GM18519 (cell line): Measurements from ENCODE around the gene ARL4C.
"Not testable (repeated sequence)": the region's sequence is repeated elsewhere in the genome, so short reads cannot be mapped to it uniquely, and the experiment has no call there.

Source experiments
- ATAC-seq: cut with Tn5 transposase; IDR thresholded peaks from one replicate; pipeline ENCODE4 v1.9.1; 2021; ENCODE audit warnings: mild to moderate bottlenecking, moderate library complexity; ENCODE audit not compliant: unreplicated experiment, low FRiP score

The ARL4C gene

DNA sequence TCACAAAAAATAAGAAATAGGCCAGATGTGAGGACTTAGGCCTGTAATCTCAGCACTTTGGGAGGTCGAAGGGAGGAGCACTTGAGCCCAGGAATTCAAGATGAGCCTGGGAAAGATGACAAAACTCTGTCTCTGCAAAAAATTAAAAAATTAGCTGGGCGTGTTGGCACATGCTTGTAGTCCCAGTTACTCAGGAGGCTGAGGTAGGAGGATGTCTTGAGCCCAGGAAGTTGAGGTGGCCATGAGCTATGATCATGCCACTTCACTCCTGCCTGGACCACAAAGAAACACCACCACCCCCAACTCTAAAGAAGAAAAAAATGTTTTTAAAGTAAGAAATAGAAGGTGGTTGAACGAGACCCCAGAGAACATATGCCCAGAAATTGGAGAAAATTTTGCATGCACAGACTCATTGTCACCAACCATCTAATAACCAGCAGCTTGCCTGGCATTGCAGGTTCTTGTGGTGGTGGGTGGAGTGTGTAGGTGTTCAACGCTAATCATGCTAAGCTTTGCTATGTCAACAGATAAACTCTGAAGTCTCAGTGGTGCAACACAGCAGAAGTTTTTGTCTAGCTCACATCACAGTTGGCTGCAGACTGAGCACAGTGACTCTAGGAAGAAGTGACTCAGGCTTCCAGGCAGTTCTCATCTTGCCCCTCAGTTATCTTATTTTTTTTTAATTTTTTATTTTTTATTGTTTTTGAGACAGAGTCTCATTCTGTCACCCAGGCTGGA lies 18.6 kb downstream of the ARL4C start:
- ATAC-seq: no peak

DNA sequence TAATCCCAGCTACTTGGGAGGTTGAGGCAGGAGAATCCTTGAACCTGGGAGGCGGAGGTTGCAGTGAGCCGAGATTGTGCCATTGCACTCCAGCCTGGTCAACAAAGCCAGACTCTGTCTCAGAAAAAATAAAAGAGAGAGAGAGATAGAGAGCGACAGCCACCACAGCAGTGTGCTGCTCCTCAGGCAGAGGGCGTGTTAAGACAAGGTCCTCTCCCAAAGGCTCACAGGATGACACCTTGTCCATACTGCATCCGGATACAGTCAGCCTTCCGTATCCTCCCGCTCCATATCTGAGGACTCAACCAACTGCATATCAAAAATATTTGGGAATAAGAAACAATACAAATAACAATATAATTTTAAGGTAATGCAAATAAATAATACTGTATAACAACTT lies 20.1 kb downstream of the ARL4C start:
- ATAC-seq: no peak

DNA sequence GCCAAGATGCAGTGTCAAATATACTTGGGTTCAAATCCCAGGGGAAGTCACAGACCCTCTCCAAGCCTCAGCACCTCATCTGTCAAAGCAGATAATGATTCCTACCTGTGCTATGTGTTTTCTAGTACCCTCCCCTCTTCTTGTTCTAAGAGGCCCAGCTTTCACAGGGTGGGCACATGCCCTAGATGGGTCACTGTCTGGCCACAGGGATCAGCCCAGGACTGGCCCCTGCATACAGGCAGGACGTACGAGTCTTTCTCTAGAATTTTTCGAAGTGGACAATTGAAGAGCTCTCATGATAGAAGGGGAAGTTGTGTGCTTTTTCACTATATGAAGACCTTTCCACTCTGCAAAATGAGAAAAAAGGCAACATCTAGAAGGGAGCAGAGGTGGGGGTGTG lies 22.2 kb downstream of the ARL4C start:
- no peak for ATAC-seq

DNA sequence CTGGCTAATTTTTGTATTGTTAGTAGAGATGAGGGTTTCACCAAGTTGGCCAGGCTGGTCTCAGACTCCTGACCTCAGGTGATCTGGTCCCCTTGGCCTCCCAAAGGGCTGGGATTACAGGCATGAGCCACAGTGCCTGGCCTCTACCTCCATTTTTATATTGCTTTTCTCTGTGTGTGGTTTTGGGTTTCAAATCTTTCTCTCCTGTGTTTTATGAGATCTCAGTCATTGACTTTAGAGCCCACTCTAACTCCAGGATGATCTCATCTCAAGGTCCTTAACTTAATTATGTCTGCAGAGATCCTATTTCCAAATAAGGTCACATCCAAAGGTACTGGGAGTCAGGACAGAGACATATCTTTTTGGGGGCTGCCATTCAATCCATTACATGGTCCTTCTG lies 24.7 kb downstream of the ARL4C start:
- ATAC-seq: no peak

DNA sequence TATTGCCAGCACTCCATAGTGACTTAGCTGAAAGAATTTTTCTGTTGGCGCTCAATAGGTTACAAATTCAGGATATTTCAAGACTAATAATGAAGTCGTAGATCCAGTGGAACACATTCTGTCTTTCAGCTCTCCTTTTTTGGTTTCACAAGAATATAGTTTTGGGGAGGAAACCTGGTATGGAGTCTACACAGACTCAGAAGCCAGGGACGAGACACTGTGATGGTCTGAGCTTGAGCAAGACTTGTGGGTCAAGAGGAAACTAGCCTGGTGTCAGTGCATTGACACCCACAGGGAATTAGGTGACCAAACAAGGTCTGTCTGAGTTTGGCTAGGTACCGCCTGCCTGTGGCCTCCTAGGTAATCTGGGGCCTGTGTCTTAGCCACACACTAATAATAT lies 26.9 kb downstream of the ARL4C start:
- ATAC-seq: no peak

DNA sequence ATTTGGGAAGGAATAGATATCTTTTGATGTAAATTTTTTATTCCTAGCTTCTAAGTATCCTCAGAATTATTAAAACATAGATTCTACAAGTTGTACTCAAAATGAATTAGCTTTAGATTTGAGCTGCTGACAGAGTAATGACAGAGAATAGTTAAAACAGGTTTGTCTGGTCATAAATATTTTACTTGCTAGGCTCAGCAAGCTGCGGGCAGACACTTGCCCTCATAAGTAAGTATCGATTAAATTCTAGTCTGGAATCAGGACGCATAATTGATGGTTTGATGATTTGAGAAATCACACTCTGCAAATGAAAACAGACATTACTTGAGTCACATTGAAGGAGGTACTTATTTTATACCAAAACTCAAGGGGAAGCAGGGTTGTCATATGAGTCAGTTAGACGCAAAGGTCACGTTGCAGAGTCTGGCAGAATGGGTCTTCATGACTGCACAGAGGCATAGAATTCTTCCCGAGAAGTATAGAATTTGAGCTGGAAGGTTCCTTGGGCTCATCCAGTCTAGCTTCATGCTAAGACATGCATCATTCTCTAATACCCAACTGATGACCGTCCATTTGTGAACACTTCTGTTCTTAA lies 27.5 kb downstream of the ARL4C start:
- ATAC-seq: no peak

DNA sequence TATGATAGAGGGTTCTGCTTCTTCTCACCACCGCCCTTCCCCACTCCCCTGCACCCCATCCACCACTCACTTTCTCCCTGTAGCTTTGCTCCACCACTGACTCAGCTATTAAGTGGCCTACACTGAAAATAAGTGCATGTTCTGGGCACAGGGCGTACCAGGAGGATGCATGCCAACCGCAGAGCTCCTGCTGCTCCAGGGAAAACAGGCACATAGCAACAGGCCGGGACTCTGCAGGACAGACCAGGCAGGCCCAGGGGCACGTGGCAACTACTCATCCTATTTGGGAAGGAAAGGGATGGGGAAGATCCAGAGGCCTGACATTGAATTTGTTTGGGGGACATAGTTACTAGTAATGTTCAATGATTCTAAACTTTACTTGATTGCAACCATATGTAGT lies 28.4 kb downstream of the ARL4C start:
- no peak for ATAC-seq

DNA sequence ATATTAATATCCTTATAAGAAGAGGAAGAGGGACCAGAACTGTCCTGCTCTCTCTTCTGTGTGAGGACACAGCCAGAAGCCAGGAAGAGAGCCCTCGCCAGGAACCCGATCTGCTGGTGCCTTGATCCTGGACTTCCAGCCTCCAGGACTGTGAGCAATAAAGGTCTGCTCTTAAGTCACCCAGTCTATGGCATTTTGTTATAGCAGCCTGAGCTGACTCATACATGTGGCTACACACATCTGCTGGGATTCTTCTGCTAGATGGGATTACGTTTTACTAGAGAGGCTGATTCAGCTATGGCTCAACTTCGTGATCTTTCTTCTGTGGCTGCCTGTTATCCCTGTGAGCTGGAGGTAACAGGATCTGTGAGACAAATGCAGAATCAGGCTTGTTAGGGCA lies 29.6 kb downstream of the ARL4C start:
- ATAC-seq: no peak

DNA sequence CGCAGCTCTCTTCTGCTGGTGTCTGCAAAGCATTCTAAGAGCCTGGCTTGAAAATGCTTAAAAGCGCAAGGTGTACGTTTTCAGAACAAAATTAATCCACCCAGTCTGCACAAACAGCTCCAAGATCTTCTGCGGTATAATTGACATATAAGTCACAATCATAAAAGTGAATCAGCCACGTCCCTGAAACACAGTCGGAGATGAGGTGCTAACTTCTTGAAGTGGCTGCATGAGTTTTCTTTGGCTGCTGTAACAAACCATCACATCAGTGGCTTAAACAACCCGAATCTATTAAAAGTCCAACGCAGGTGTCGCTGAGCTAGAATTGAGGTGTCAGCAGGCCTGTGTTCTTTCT lies 32.6 kb downstream of the ARL4C start:
- no peak for ATAC-seq

DNA sequence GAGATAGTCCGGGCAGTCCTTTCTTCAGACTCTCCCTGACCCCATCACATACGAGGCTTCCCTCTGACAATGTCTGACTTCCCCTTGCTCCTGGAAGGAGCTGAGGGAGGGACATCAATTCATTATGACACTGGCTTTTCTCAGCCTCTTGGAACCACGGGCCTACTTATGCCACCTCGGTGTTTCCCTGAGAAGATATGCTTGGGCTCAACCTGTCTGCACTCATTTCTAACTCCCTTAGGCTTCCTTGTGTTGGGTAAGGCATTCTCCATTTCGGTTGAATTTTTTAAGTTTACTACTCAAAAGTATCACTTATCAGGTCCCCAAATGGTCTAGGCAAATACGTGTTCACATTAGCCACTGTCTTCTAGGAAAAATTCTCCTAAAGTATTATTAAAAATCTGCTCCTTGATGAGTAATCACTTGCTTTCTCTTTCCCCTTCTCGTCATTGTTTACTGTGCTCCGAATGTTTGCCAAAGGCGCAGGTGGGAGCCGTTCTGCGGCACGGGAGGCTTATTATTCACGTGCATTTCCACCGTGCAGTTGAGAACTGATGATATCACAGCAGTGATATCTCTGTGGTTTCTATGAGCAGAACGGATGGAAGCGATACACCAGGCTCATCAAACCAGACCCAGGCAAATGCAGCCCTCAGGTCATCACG lies 33.1 kb downstream of the ARL4C start:
- ATAC-seq: no peak

DNA sequence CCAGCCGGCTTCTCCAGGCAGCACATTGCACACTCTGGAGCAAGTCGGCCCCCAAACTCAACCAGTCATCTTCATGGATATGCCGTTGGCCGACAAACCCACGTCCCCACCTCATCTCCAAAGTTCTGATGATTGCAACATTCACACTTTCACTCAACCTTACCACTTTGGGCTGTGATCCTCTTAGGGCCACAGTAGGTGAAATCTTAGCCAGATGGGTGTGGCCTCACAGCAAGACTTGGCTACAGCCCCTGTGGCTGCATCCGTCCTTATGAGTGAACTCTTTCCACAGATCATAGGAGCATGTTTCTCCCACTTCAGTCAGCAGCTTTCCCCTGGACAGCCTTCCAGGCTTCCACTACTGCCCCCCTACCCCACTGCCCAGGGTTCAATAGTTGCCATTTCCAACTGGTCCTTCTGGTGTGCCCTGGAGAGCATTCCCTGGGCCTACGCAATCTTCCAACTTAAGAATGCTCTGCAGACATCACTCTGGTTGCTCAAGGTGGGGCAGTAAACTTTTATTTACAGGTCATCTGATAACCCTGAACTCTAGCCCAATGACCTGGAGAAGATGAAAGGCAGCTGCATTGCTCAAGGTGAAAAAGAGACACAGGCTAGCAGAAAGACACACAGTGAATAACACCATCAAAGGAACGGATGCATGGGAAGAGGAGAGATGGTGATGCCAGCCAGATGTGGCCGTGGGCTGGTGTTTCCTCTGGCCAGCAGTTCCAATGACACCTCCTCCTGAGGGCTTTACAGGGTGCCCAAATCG lies 34.5 kb downstream of the ARL4C start:
- ATAC-seq: no peak

DNA sequence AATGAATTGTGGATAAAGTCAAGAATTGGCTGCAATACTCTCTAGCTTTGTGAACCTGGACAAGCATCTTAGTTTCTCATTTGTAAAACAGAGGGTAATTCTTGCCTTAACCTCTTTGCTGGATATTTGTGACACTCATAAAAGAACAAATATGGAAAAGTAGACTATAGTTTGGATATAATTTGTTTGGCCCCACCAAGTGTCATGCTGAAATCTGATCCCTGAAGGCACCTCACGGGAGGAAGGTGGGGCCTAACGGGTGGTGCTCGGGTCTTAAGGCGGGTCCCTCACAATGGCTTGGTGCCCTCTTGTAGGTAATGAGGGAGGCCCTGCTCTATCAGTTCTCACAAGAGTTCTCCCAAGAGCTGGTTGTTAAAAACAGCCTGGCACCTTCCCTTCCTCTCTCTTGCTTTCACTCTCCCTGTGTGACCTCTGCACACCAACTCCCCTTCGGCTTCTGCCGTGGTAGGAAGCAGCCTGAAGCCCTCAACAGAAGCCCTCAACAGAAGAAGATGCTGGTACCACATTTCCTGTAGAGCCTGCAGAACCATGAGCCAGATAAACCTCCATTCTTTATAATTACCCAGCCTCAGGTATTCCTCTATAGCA lies 37.4 kb downstream of the ARL4C start:
- ATAC-seq: no peak

DNA sequence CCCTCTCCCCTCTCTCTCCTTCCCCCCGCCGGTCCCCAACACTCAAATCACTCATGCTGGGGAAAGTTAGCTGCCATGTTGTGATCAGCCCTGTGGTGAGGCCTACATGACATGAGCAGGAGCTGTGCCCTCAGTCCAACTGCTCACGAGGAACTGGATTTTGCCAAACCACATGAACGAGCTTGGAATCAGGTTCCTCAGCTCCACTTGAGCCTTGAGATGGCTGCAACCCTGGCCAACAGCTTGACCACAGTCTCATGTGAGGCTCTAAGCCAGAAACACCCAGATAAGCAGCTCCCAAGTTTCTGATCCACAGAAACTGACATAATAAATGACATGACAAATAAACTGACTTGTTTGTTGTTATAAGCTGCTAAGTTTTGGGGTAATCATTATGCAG lies 38.4 kb downstream of the ARL4C start:
- no peak for ATAC-seq

DNA sequence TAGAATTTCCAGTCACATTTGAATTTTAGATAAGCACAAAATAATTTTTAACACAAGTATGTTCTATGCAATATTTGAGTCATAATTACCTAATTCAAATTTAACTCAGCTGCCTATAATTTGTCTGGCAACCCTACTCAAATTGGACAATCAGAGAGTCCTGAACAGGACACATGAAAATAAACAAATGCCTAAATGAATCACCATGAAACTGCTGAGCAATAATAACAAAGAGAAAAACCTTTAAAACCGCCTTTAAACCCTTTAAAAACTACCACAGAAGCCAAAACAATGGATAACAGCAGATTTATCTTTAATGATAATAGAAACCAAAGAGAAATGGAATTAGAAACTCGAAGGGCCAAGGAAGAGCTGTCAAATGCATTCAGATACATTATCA lies 39.5 kb downstream of the ARL4C start:
- ATAC-seq: no peak

DNA sequence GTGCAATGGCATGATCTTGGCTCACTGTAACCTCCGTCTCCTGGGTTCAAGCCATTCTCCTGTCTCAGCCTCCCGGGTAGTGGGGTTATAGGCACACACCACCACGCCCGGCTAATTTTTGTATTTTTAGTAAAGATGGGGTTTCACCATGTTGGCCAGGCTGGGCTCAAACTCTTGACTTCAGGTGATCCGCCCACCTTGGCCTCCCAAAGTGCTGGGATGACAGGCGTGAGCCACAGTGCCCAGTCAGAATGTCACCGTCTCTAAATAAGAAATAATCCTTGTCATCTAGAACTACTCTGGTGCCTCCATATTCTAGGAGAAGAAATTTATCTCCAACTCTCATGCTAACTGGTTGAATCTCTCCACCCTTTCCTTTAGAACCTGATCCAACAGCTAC lies 41.6 kb downstream of the ARL4C start:
- ATAC-seq: not testable (repeated sequence)

DNA sequence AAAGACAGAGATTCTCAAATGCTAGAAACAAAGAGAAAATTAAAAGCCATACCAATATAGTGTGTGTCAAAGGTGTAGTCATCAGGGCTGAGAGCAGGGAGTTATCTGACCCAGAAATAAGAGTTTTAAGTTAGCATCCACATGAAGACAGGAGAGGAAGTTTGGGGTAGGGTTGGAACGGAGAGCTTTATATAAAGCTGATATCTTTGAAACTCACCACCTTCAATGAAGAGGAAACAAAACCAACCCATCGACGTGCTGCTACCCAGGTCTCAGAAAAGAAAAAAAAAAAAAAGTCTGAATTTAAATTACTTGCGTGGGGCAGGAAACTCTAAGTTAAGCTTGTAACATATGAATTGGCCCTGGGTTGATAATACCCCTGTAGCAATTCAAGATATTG lies 42.4 kb downstream of the ARL4C start:
- ATAC-seq: no peak

DNA sequence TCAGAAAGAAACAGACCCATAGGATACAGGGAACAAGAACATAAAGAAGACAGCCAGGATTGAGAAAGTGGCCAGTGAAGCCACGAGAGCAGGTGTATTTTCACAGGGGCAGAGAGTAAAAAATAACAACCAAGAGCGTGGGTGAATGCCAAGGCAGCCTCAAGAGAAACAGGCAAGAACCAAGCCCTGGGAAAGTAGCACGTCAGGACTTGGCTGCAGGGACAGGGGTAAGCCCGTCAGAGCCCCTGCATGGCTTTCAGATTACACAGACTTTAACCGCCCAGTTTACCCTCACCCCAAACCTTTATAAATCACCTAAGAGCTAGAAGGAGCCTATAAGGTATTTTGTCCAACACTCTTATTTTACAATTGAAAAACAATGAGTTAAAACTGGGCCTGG lies 43.7 kb downstream of the ARL4C start:
- no peak for ATAC-seq

DNA sequence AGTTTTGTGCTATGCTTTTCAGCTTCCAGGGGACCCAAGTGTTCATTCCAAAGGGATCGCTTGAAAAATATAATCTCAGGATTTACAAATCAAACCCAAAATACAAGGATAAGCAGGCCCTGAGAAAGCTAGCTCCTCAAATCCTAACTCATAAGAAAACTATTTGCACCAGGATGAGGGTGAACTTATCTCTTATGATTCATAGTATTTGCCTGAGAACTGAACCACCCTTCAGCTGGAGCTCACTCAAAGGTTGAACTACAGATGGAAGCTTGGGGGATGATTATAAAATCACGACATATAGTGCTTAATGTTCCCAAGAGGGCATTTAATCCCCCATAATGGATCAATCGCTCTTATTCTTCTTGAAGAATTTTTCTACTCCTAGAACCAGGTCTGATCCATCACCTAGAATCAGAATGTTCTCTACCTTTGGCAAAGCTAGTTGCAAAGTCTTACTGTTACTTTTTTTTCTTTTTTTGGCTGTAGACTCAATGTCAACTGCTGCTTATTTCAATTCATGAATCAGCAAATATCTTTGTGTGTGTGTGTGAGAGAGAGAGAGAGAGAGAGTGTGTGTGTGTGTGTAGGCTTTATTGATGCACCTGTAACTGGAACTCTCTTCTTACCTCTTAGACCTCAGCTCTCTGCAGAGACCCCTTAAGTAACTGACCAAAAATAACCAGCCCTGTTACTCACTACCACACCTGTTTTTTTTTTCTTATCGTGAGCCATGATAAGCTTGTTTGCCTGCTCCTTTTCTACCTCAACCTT lies 44.8 kb downstream of the ARL4C start:
- no peak for ATAC-seq

DNA sequence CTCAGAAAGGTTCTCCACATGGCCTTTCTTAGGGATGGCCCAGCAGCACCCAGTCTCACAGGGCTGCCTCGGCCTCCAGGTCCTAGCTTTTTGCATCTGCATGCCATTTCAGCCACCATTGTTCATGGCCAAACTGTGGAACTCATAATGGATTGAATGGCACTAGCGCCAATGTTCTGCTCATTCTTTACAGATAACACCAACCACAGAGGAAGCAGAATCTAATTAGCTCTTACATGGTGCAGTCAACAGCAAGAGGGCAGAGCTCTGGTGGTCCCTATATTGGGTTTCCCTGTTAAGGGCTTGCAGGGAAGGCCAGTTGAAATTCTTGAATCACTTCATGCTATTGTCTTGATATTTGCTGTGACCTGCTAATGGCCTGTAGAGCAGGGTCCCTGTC lies 45.6 kb downstream of the ARL4C start:
- ATAC-seq: no peak

DNA sequence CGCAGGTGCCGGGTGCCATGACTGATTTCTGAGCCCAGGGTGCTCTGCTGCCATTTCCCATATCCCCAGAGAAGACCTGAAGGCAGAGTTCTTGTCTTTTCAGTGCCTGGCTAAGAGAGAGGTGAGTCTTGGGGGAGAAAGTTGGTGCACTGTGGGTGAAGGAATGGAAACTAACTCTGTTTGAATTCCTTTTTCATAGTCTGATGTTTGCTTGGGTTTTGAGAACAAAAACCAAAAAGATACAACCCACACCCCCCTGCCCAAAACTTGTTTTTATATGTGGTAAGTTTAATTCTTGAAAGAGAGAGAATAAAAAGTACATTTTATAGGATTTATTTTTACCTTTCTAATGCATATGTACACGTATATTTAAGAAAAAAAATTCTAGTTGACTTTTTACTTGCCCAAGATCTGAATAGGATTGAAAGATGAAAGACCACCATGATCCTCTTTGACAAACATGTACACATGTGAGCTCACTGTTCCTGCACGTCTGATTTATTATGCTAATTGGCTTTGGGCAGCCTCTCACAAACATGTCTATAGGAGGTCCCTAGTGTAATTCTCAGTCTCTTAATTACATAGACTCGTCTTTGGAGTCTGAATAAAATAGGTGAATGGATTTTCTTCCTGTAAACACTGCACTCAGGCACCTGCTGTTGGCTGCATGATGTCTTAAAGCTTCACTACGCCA lies 46.3 kb downstream of the ARL4C start:
- ATAC-seq: no peak
